Measurements from ENCODE around the gene GPR4.

GPR4 gene

DNA sequence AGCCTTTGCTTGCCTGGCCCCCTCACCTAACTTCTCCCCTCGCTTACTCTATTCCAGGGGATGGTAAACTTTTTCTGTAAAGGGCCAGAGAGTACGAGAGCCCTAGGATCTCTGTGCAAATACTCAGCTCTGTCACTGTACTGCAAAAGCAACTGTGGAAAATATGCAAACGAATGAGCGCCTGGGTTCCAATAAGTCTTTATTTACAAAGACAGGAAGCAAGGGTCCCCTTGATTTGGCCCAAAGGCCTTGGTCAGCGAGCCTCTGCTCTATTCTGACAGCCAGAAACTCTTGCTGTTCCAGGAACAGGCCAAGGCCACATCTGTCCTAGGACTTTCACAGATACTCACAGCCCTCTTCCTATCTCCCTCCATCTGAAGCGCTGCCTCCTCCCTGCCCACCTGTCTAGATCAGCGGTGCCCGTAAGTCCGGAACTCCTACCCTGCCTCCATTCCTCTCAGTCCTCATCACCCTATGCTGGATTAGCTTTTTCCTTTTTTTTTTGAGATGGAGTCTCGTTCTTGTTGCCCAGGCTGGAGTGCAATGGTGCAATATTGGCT lies 54.7 kb downstream of the GPR4 start:
- no peak for DNase-seq

DNA sequence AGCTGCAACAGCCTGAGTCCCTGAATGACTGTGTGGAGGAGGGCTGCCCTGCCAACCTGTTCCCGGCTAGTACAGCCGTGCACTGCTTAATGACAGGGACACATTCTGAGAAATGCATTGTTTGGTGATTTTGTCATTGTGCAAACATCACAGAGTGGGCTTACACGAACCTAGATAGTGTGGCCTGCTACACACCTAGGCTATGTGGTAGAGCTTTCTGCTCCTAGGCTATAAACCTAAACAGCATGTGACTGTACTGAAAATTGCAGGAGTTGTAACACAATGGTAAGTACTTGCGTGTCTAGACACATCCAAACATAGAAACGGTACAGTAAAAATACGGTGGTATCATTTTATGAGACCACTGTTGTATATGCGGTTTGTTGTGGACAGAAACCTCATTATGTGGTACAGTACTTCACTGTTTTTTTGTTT lies 59.8 kb downstream of the GPR4 start:
- no peak for DNase-seq
